PC-9 (cell line): ENCODE results near the gene CTNNA3. TPM values are rescaled to one million over a fixed set of nuclear protein-coding genes. Genes with fewer than 3 reads are reported as not detected.

Experiments
- BruUV-seq: library from RNA; stranded (reverse); fragments of 400-500 nt; replicated peaks from 2 replicates; lab custom pipeline; 2021; lab: Mats Ljungman, UMichigan
- CTCF ChIA-PET: fragments of 300-600 bp; sonication (Branson Sonifier 250); formaldehyde crosslinking; loops from one replicate; lab custom pipeline; 2022; ENCODE audit warnings: antibody characterized with exemption; lab: Charles Lee
- POLR2A ChIA-PET: fragments of 300-600 bp; sonication (Branson Sonifier 250); formaldehyde crosslinking; loops from one replicate; lab custom pipeline; 2022; ENCODE audit warnings: antibody characterized with exemption; ENCODE audit not compliant: unreplicated experiment; lab: Charles Lee
- DNase-seq, 2 experiments: peaks; one replicate each; pipeline versions ENCODE4 v3.0.0 to v3.0.0-alpha.2; 2015 to 2022; ENCODE audit warnings: mixed read lengths in 1 of 2
- H2AFZ ChIP-seq: fragments of 200-600 bp; sonication (generic); 2 replicates; pipeline ENCODE4 v1.8.1; 2017; ENCODE audit warnings: antibody characterized with exemption
- H3F3A ChIP-seq: fragments of 200-600 bp; sonication (generic); 2 replicates; pipeline ENCODE4 v1.8.1; 2017; ENCODE audit warnings: antibody characterized with exemption, mild to moderate bottlenecking, low read depth; ENCODE audit not compliant: insufficient read depth
- H3K27ac ChIP-seq: fragments of 200-600 bp; sonication (generic); 2 replicates; pipeline ENCODE4 v1.6.1; 2016; ENCODE audit warnings: mixed run types
- H3K27me3 ChIP-seq: fragments of 200-600 bp; sonication (generic); 2 replicates; pipeline ENCODE4 v1.6.1; 2016; ENCODE audit warnings: low read depth, mixed run types; ENCODE audit not compliant: insufficient read depth
- H3K36me3 ChIP-seq: fragments of 200-600 bp; sonication (generic); 2 replicates; pipeline ENCODE4 v1.6.1; 2016; ENCODE audit warnings: low read depth, mixed run types
- H3K4me1 ChIP-seq: fragments of 200-600 bp; sonication (generic); replicated peaks from 2 replicates; pipeline ENCODE4 v1.6.1; 2016; ENCODE audit warnings: mixed run types; ENCODE audit not compliant: insufficient read depth
- H3K4me2 ChIP-seq: fragments of 200-600 bp; sonication (generic); 2 replicates; pipeline ENCODE4 v1.6.1; 2017; ENCODE audit warnings: mixed run types
- H3K4me3 ChIP-seq: fragments of 200-600 bp; sonication (generic); 2 replicates; pipeline ENCODE4 v1.6.1; 2016; ENCODE audit warnings: mixed run types
- H3K79me2 ChIP-seq: fragments of 200-600 bp; sonication (generic); 2 replicates; pipeline ENCODE4 v1.6.1; 2017; ENCODE audit warnings: low read depth, mixed run types
- H3K9me2 ChIP-seq: fragments of 200-600 bp; sonication (generic); 2 replicates; pipeline ENCODE4 v1.8.1; 2017; ENCODE audit warnings: mild to moderate bottlenecking; ENCODE audit not compliant: insufficient read depth
- H3K9me3 ChIP-seq: fragments of 200-600 bp; sonication (generic); 2 replicates; pipeline ENCODE4 v1.8.1; 2016; ENCODE audit warnings: low read depth; ENCODE audit not compliant: insufficient read depth
- H4K20me1 ChIP-seq: fragments of 200-600 bp; sonication (generic); 2 replicates; pipeline ENCODE4 v1.8.1; 2017; ENCODE audit not compliant: insufficient read depth
- CTCF ChIP-seq: fragments of 200-600 bp; sonication (generic); conservative IDR thresholded peaks from 2 replicates; pipeline ENCODE4 v1.6.1; 2017; ENCODE audit warnings: mixed run types, antibody characterized with exemption, mild to moderate bottlenecking, moderate library complexity
- EZH2 ChIP-seq: fragments of 200-600 bp; sonication (generic); IDR thresholded peaks from 2 replicates; pipeline ENCODE4 v1.8.0; 2017; ENCODE audit warnings: antibody characterized with exemption, low read depth
- intact Hi-C: fragments of 100-400 bp; cut with micrococcal nuclease; formaldehyde crosslinking; loops from one replicate; pipeline ENCODE4 v1.10.0; 2022; ENCODE audit not compliant: unreplicated experiment
- total RNA-seq: library from RNA; stranded (reverse); gene quantifications from 2 replicates; pipeline ENCODE4 v1.2.3, GENCODE V29; 2021

The CTNNA3 gene
- total RNA-seq, 1 experiment from 2014 or later = not detected

DNA sequence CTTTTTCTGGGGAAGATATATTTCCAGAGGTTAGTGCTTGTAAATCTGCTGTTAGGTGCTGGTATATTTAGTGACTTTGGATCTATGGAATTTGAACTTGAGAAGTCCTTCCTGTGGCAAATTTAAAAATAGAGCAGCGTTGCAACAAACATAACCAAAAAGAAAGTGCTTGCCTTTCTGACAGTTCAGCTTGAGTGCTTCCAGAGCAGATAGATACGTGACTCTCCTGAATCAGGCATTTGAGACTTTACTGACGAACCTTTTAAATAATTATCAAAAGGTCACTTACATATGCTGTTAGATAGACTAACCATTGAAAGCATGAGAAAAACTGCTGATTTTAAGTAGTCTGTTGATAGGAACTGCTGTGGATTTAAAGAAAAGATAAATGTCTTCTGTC is 1157.6 kb downstream of the CTNNA3 start:
- ChIA-PET CTCF (no interaction called here), POLR2A (no interaction called here)
- Histone ChIP-seq H3K9me3 (no peaks in the 10 kb centered on the region), H3K27ac (no peak overlapping the region), H3K79me2 (no peaks in the 10 kb centered on the region), H3K36me3 (no peaks in the 10 kb centered on the region), H3K27me3 (no peaks in the 10 kb centered on the region), H3K4me2 (no peak overlapping the region), H3K9me2 (no peaks in the 10 kb centered on the region), H3F3A (no peaks in the 10 kb centered on the region), H3K4me3 (no peak overlapping the region), H3K4me1 (no peaks in the 10 kb centered on the region), H2AFZ (no peak overlapping the region), H4K20me1 (no peaks in the 10 kb centered on the region)
- TF ChIP-seq CTCF (no peak), EZH2 (no peak)
- BruUV-seq = no TSS peak
- intact Hi-C loops = no loop called here
- DNase-seq = no peak

DNA sequence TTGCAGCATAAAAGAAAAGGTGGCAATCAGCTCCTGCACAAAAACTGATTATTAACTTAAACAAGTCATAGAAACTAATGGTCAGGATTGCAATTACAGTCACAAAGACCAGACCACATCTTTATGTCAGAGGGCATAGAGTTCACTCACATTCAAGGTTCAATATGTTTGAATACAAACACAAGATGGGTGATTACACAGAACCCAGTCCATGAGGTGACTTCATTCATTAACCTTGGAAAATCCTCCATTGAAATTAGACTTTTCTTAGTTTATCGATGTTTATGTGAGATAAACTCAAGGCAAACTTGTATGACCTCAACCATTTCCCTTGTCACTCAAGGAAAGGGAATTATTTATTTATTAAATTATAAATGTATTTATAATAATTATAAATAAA is 1158.8 kb downstream of the CTNNA3 start:
- Histone ChIP-seq H3F3A (no peaks in the 10 kb centered on the region), H3K9me3 (no peaks in the 10 kb centered on the region), H3K4me1 (no peaks in the 10 kb centered on the region), H3K4me2 (no peak overlapping the region), H3K4me3 (no peak overlapping the region), H2AFZ (no peak overlapping the region), H3K9me2 (no peaks in the 10 kb centered on the region), H3K79me2 (no peaks in the 10 kb centered on the region), H4K20me1 (no peaks in the 10 kb centered on the region), H3K27me3 (no peaks in the 10 kb centered on the region), H3K36me3 (no peaks in the 10 kb centered on the region), H3K27ac (no peak overlapping the region)
- CTCF ChIA-PET = no interaction called here
- intact Hi-C loops = no loop called here
- POLR2A ChIA-PET = no interaction called here
- DNase-seq = no peak
- TF ChIP-seq CTCF (no peak), EZH2 (no peak)
- BruUV-seq = no TSS peak

DNA sequence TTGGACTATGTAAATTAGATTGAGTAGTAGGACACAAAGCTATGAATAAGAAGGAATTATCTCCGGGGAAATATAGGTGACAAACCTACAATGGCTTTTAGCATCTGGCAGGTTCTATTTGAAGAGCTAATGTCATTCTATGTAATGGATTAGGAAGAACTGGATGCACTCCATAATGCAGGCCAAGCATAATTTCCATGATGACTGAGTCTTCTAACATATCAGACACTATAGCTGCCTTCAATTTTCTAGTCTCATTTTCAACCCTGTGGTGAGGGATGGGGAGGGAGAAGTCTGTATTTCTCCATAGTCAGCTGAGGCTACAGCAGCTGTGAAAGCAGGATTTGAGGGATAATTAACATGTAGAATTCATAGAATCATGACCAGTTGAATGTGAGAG is 1160.6 kb downstream of the CTNNA3 start:
- Histone ChIP-seq H3F3A (no peaks in the 10 kb centered on the region), H3K79me2 (no peaks in the 10 kb centered on the region), H2AFZ (no peak overlapping the region), H3K9me2 (no peaks in the 10 kb centered on the region), H3K4me3 (no peak overlapping the region), H3K4me2 (no peak overlapping the region), H3K36me3 (no peaks in the 10 kb centered on the region), H3K27me3 (no peaks in the 10 kb centered on the region), H4K20me1 (no peaks in the 10 kb centered on the region), H3K9me3 (no peaks in the 10 kb centered on the region), H3K27ac (no peak overlapping the region), H3K4me1 (no peaks in the 10 kb centered on the region)
- intact Hi-C loops = no loop called here
- no peak for DNase-seq
- CTCF ChIA-PET = no interaction called here
- TF ChIP-seq CTCF (no peak), EZH2 (no peak)
- no TSS peak for BruUV-seq
- POLR2A ChIA-PET = no interaction called here
